SU-DHL-6 (cell line): ENCODE results near the gene SEMA4D.

Experiments used
- H2AFZ ChIP-seq: fragments of 200-600 bp; sonication (generic); 2 replicates; pipeline ENCODE4 v1.6.1; 2014; ENCODE audit warnings: low read depth, mild to moderate bottlenecking, moderate library complexity, mixed read lengths, antibody characterized with exemption, low read length; ENCODE audit not compliant: severe bottlenecking
- H3F3A ChIP-seq: fragments of 200-600 bp; shearing (Covaris generic); 2 replicates; pipeline ENCODE4 v1.6.0; 2016; ENCODE audit warnings: antibody characterized with exemption, mild to moderate bottlenecking; ENCODE audit not compliant: insufficient read depth
- H3K27ac ChIP-seq: fragments of 200-600 bp; sonication (generic); 2 replicates; pipeline ENCODE4 v1.5.1; 2016; ENCODE audit warnings: low read depth, mild to moderate bottlenecking, low read length, moderate library complexity, mixed read lengths
- H3K27me3 ChIP-seq: fragments of 200-600 bp; sonication (generic), shearing (Covaris generic); 2 replicates; pipeline ENCODE4 v1.6.0; 2014; ENCODE audit warnings: mild to moderate bottlenecking, low read length
- H3K36me3 ChIP-seq: fragments of 200-600 bp; sonication (generic); 2 replicates; pipeline ENCODE4 v1.6.1; 2014; ENCODE audit warnings: mild to moderate bottlenecking, low read length, mixed read lengths
- H3K4me2 ChIP-seq: fragments of 300-600, 200-600 bp; shearing (Covaris generic), sonication (generic); 2 replicates; pipeline ENCODE4 v1.6.0; 2014; ENCODE audit warnings: low read length, low read depth, mild to moderate bottlenecking; ENCODE audit not compliant: poor library complexity, severe bottlenecking
- H3K4me3 ChIP-seq: fragments of 200-600 bp; sonication (generic); 2 replicates; pipeline ENCODE4 v1.5.1; 2014; ENCODE audit warnings: antibody characterized with exemption, low read length, mild to moderate bottlenecking, mixed read lengths; ENCODE audit not compliant: insufficient read depth, poor library complexity, severe bottlenecking
- H3K79me2 ChIP-seq: fragments of 200-600 bp; sonication (generic); 2 replicates; pipeline ENCODE4 v1.6.1; 2014; ENCODE audit warnings: mild to moderate bottlenecking, low read length, moderate library complexity; ENCODE audit not compliant: insufficient read depth
- H3K9ac ChIP-seq: fragments of 200-600 bp; sonication (generic); 2 replicates; pipeline ENCODE4 v1.7.0; 2014; ENCODE audit warnings: mild to moderate bottlenecking, low read length
- H3K9me2 ChIP-seq: fragments of 200-600 bp; sonication (generic); replicated peaks from 2 replicates; pipeline ENCODE4 v1.6.1; 2014; ENCODE audit warnings: low read length; ENCODE audit not compliant: insufficient read depth
- H3K9me3 ChIP-seq: fragments of 200-600 bp; sonication (generic); 2 replicates; pipeline ENCODE4 v1.6.1; 2014; ENCODE audit warnings: low read length, mixed read lengths; ENCODE audit not compliant: insufficient read depth
- H4K20me1 ChIP-seq: fragments of 200-600 bp; sonication (generic); 2 replicates; pipeline ENCODE4 v1.6.1; 2014; ENCODE audit warnings: low read depth, mild to moderate bottlenecking, antibody characterized with exemption, low read length, moderate library complexity, mixed read lengths
- EZH2phosphoT487 ChIP-seq: fragments of 200-600 bp; sonication (generic), shearing (Covaris generic); conservative IDR thresholded peaks from 2 replicates; pipeline ENCODE4 v1.6.1; 2018; ENCODE audit warnings: mild to moderate bottlenecking, antibody characterized with exemption, low read length, moderate library complexity, mixed read lengths
- TF ChIP-seq, protein P1 (sequence below): fragments of 200-600 bp; sonication (generic); IDR thresholded peaks from one replicate; pipeline ENCODE4 v1.5.1; 2017; ENCODE audit warnings: antibody characterized with exemption, mild to moderate bottlenecking, low read length, moderate library complexity; ENCODE audit not compliant: insufficient read depth, poor library complexity, severe bottlenecking

Gene SEMA4D

DNA sequence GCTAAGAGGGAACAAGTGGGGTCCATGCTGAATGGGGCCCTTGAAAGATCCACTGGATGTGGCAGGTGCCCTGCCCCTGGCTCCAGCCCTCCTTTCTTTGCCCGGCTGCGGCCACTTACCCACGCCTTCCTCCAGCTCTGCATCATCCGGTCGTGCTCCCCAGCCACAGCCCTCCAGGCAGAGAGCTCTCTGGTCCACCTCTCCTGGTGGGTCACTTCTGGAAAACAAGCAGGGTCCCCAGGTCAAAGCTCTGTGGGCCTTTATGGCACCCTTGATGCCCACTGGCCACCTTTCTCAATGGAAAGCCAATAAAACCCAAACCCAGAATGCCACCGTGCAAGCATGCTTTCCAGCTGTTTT is 134.6 kb downstream of the SEMA4D start:
- Histone ChIP-seq H3K27me3 (no peaks in the 10 kb centered on the region), H3K4me3 (no peak overlapping the region), H3K4me2 (no peak overlapping the region)

GRCh38 chr9:89362647-89363310 is 135.1 kb downstream of the SEMA4D start:
- H3K4me2 ChIP-seq = no peak overlapping the region
- H3K9ac ChIP-seq = no peak overlapping the region
- H3F3A ChIP-seq = no peaks in the 10 kb centered on the region
- peaks cover 13% of the 10 kb centered on the region; the same call in 1 of the 2 replicates for H3K36me3 ChIP-seq
- H3K27me3 ChIP-seq = no peaks in the 10 kb centered on the region
- no peak overlapping the region for H3K27ac ChIP-seq
- no peaks in the 10 kb centered on the region for H3K9me3 ChIP-seq
- no peaks in the 10 kb centered on the region for H4K20me1 ChIP-seq
- H3K4me3 ChIP-seq = no peak overlapping the region
- no peaks in the 10 kb centered on the region for H3K9me2 ChIP-seq
- TF ChIP-seq EZH2phosphoT487 = no peak
- TF ChIP-seq, protein P1, sequence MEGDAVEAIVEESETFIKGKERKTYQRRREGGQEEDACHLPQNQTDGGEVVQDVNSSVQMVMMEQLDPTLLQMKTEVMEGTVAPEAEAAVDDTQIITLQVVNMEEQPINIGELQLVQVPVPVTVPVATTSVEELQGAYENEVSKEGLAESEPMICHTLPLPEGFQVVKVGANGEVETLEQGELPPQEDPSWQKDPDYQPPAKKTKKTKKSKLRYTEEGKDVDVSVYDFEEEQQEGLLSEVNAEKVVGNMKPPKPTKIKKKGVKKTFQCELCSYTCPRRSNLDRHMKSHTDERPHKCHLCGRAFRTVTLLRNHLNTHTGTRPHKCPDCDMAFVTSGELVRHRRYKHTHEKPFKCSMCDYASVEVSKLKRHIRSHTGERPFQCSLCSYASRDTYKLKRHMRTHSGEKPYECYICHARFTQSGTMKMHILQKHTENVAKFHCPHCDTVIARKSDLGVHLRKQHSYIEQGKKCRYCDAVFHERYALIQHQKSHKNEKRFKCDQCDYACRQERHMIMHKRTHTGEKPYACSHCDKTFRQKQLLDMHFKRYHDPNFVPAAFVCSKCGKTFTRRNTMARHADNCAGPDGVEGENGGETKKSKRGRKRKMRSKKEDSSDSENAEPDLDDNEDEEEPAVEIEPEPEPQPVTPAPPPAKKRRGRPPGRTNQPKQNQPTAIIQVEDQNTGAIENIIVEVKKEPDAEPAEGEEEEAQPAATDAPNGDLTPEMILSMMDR = no peak
- H3K79me2 ChIP-seq = no peaks in the 10 kb centered on the region
- H2AFZ ChIP-seq = no peak overlapping the region

More for the DNA sequence above, 134.6 kb downstream of the SEMA4D start:
- Histone ChIP-seq H2AFZ (no peak overlapping the region), H3K27ac (no peak overlapping the region), H4K20me1 (no peaks in the 10 kb centered on the region), H3K9me2 (no peaks in the 10 kb centered on the region), H3K79me2 (no peaks in the 10 kb centered on the region), H3K36me3 (peaks cover 11% of the 10 kb centered on the region; the same call in 1 of the 2 replicates), H3F3A (no peaks in the 10 kb centered on the region), H3K9me3 (no peaks in the 10 kb centered on the region), H3K9ac (no peak overlapping the region)
- no peak for TF ChIP-seq EZH2phosphoT487
- TF ChIP-seq, protein P1 = no peak

DNA sequence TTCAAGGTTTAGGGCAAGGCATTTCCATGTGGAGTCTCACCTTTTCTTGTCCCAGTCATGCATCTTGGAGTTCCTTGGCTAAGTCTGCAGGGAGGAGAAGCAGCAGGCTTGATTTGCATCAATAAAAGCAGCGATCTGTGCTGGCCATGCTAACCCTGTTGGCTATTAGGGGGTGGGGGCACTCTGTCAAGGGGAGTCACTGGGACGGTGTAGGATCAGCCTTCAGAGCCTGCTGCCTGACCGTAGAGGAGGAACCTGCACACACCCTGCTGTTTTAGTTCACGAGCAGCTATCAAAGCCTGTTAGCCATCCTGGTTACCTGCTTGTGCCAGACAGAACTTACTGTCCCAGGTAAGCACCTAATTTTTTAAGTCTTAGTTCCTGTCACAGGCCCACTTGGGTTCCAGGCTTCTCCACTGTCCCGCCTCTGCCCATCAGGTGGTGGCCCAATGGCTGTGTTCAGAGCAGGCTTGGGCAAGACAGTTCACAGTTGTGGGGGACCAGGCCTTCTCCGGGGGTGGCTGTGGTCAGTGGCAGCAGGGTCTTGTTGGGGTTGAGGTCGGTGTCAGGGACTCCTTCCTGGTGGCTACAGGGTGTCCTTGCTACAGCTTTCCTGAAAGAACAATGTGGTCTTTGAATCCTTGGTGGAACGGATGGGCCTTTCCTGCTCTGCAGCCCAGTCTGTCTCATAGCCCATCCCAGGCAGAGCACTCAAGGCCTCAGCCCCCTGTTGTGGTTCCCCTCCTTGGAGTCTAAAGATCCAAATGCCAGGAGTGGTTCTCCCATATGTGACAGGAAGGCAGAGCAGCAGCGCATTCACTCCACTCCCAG is 135.9 kb downstream of the SEMA4D start:
- no peaks in the 10 kb centered on the region for H3K9me2 ChIP-seq
- no peak overlapping the region for H3K4me2 ChIP-seq
- no peak overlapping the region for H3K4me3 ChIP-seq
- H3K9me3 ChIP-seq = no peaks in the 10 kb centered on the region
- H3F3A ChIP-seq = no peaks in the 10 kb centered on the region
- H3K79me2 ChIP-seq = no peaks in the 10 kb centered on the region
- no peaks in the 10 kb centered on the region for H3K27me3 ChIP-seq
- H3K36me3 ChIP-seq = peaks cover 13% of the 10 kb centered on the region; the same call in 1 of the 2 replicates
- H2AFZ ChIP-seq = no peak overlapping the region
- no peak for TF ChIP-seq EZH2phosphoT487
- TF ChIP-seq, protein P1 = no peak
- no peak overlapping the region for H3K27ac ChIP-seq
- H3K9ac ChIP-seq = no peak overlapping the region
- no peaks in the 10 kb centered on the region for H4K20me1 ChIP-seq
